Measurements from ENCODE around the gene PRIM1.
"Not testable (repeated sequence)": the region's sequence is repeated elsewhere in the genome, so short reads cannot be mapped to it uniquely, and the experiment has no call there.

Gene PRIM1

DNA sequence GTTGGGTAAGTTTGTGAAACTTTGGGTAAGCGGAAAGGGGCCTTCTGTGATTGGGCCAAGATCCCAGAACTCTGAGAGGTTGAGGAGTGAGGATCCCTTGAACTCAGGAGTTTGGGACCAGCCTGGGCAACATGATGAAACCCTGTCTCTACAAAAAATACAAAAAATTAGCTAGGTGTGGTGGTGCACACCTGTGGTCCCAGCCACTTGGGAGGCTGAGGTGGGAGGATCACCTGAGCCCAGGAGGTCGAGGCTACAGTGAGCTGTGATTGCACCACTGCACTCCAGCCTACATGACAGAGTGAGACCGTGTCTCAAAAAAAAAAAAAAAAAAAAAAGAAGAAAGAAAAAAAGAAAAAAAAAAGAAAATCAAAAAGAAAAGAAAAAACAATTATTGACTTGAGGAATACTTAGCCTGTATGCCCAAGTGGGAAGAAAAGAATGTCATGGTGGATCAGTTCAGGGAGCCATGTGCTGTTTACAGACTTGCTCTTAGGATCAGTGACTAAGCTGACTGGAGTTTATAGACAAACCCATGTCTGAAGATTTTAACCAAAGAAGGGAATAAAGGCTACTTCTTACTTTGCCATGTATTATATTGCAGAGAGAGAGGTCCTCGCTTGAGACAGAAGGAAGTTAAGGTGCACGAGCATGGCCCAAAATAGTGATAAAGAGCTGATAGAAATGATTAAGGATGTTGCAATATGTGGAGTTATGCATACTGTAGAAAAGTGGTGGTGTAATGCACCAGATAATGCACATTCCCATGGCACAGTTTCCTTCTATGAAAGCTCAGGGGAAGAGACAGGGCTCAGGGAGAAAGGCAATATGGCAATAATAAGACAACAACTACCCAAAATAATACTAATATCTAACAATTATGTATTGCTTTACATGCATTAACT is 11.9 kb upstream of the PRIM1 start:
- TF ChIP-seq TAF1 (IDR thresholded peaks at IDR 0.05; ENCODE audit: low read depth, low read length) = no peak
- TF ChIP-seq SPI1 (IDR thresholded peaks at IDR 0.05; ENCODE audit: low read depth, low read length) = no peak
- TF ChIP-seq POLR2AphosphoS5 (IDR thresholded peaks at IDR 0.05; ENCODE audit: low read depth, low read length) = no peak
- no peak for TF ChIP-seq POLR2A (IDR thresholded peaks at IDR 0.05; ENCODE audit: low read depth, low read length)
- no peak for TF ChIP-seq PAX5 (IDR thresholded peaks at IDR 0.05; ENCODE audit: insufficient read depth, low read length, severe bottlenecking)
- no peak for TF ChIP-seq POU2F2 (IDR thresholded peaks at IDR 0.05; ENCODE audit: low read depth, low read length)
- DNase-seq (ENCODE audit: insufficient read length, low spot score) (no peak), FAIRE-seq (no peak)

DNA sequence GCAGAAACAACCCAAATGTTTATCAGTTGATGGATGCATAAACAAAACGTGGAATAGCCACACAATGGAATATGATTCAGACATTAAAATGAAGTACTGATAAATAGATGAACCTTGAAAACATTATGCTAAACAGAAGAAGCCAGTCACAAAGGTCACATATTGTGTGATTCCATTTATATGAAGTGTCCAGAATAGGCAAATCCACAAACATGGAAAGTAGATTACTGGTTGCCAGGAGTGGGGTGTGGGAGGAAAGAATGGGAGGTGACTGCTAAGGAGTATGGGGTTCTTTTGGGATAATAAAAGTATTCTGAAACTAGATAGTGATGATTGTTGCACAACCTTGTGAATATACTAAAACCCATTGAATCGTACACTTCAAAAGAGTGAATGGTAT is 9.7 kb upstream of the PRIM1 start:
- no peak for TF ChIP-seq POLR2A (IDR thresholded peaks at IDR 0.05; ENCODE audit: low read depth, low read length)
- TF ChIP-seq PAX5 (IDR thresholded peaks at IDR 0.05; ENCODE audit: insufficient read depth, low read length, severe bottlenecking) = no peak
- TF ChIP-seq POLR2AphosphoS5 (IDR thresholded peaks at IDR 0.05; ENCODE audit: low read depth, low read length) = no peak
- no peak for TF ChIP-seq POU2F2 (IDR thresholded peaks at IDR 0.05; ENCODE audit: low read depth, low read length)
- TF ChIP-seq SPI1 (IDR thresholded peaks at IDR 0.05; ENCODE audit: low read depth, low read length) = no peak
- no peak for TF ChIP-seq TAF1 (IDR thresholded peaks at IDR 0.05; ENCODE audit: low read depth, low read length)
- FAIRE-seq (no peak), DNase-seq (ENCODE audit: insufficient read length, low spot score) (no peak)

- no peak for DNase-seq (ENCODE audit: insufficient read length, low spot score)
- FAIRE-seq = no peak
- TF ChIP-seq SPI1 (IDR thresholded peaks at IDR 0.05; ENCODE audit: low read depth, low read length) (no peak), PAX5 (IDR thresholded peaks at IDR 0.05; ENCODE audit: insufficient read depth, low read length, severe bottlenecking) (no peak), POU2F2 (IDR thresholded peaks at IDR 0.05; ENCODE audit: low read depth, low read length) (no peak), POLR2A (IDR thresholded peaks at IDR 0.05; ENCODE audit: low read depth, low read length) (no peak), TAF1 (IDR thresholded peaks at IDR 0.05; ENCODE audit: low read depth, low read length) (no peak), POLR2AphosphoS5 (IDR thresholded peaks at IDR 0.05; ENCODE audit: low read depth, low read length) (no peak)
Observed at GRCh38 chr12:56760460-56760859, 8.3 kb upstream of the PRIM1 start.

DNA sequence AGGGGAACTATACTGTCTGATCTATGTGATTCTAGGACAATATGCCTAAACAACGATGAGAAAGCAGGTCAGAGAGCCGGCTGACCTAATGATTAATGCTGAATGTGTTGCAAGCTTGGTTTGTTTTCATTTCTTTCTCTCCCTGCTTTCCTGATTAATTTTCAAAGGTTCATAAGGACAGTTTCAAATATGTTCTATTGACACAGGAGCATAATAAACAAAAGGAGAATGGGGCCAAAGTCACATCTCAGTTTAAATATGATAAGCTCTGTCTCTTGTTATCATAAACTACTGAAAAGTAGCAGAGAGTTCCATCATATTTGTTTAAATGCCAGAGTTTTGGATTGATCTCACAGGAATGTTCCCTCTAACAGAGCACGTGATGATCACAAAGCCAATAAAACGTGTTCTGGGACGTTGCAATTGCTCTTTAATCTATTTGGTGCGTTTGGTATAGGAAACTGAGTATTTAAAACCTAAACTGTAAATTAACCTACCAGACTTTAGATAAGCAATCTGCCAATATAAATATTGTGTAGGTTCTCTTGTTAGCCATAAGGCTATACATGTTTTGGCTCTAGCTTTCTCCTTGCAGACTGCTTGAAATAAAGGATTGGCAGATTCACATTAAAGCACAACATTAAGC is 7.3 kb upstream of the PRIM1 start:
- DNase-seq (ENCODE audit: insufficient read length, low spot score) (no peak), FAIRE-seq (no peak)
- no peak for TF ChIP-seq TAF1 (IDR thresholded peaks at IDR 0.05; ENCODE audit: low read depth, low read length)

DNA sequence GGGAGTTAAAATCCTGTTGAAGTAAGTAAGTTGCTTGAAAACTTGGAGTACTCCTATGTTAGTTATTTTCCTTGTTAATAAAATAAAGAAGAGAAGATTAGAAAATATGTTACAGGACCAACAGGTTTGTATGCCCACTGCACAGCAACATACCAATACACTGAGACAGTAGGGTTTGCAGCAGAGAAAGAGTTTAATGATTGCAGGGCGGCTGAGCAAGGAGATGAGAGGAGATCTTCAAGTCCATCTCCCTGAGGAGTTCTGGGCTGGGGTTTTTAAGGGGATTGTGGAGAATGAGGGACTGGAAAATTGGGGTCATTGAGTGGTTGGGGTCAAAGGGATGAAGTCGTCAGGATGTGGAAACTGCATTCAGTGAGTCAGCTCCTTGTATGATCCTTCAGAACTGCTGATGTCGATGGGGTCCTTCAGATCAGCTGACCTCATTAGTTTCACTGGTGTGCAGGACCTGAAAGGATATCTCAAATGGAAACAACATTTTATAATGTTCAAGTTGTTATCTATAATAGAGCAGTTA is 6.7 kb upstream of the PRIM1 start:
- TF ChIP-seq POLR2A (IDR thresholded peaks at IDR 0.05; ENCODE audit: low read depth, low read length) (no peak), PAX5 (IDR thresholded peaks at IDR 0.05; ENCODE audit: insufficient read depth, low read length, severe bottlenecking) (no peak)
- no peak for FAIRE-seq

GRCh38 chr12:56757971-56758370 is 5.8 kb upstream of the PRIM1 start:
- not testable (repeated sequence) for FAIRE-seq; DNase-seq (ENCODE audit: insufficient read length, low spot score)

More for the DNA sequence above, 6.7 kb upstream of the PRIM1 start:
- no peak for DNase-seq (ENCODE audit: insufficient read length, low spot score)

GRCh38 chr12:56753566-56753965 is 1.4 kb upstream of the PRIM1 start:
- FAIRE-seq (no peak), DNase-seq (ENCODE audit: insufficient read length, low spot score) (no peak)
- TF ChIP-seq POLR2AphosphoS5 (IDR thresholded peaks at IDR 0.05; ENCODE audit: low read depth, low read length) (no peak), SPI1 (IDR thresholded peaks at IDR 0.05; ENCODE audit: low read depth, low read length) (no peak), TAF1 (IDR thresholded peaks at IDR 0.05; ENCODE audit: low read depth, low read length) (no peak), POLR2A (IDR thresholded peaks at IDR 0.05; ENCODE audit: low read depth, low read length) (no peak), POU2F2 (IDR thresholded peaks at IDR 0.05; ENCODE audit: low read depth, low read length) (no peak), PAX5 (IDR thresholded peaks at IDR 0.05; ENCODE audit: insufficient read depth, low read length, severe bottlenecking) (no peak)

DNA sequence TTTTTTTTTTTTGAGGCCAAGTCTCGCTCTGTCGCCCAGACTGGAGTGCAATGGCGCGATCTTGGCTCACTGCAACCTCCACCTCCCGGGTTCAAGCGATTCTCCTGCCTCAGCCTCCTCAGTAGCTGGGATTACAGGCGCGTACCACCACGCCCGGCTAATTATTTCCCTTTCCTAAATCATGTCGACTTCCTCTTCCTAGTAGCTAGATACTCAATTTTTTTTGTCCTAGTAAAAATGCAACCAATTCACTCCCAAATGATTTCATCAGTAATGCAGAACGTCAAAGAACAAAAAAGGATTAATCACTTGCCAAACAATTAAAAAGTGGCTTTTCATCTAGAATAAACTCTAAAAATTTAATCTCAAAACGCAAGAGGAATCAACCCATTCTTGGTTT is 1.5 kb downstream of the PRIM1 start:
- FAIRE-seq; DNase-seq (ENCODE audit: insufficient read length, low spot score): not testable (repeated sequence)

DNA sequence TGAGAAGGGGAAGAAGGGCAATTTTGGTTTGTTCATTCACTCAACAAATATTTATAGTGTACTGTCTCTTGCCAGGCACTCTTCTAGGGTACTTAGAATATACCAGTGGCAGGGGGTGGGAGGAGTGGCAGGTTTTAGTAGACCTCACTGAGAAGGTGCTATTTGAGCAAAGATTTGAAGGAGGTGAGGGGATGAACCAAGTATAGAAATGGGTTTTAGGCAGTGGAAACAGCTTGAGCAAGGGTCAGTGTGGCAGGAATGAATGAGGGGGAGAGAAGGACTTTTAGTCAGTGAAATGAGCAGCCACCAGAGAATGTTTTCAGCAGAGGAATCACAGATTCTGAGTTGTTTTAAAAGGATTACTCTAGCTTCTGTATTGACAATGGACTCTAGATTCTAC is 2.3 kb downstream of the PRIM1 start:
- DNase-seq (ENCODE audit: insufficient read length, low spot score) = no peak
- FAIRE-seq = peak; percentile 60
- TF ChIP-seq PAX5 (IDR thresholded peaks at IDR 0.05; ENCODE audit: insufficient read depth, low read length, severe bottlenecking) (no peak), POLR2A (IDR thresholded peaks at IDR 0.05; ENCODE audit: low read depth, low read length) (no peak)

GRCh38 chr12:56749359-56749758 is 2.8 kb downstream of the PRIM1 start:
- no peak for TF ChIP-seq POU2F2 (IDR thresholded peaks at IDR 0.05; ENCODE audit: low read depth, low read length)
- no peak for TF ChIP-seq SPI1 (IDR thresholded peaks at IDR 0.05; ENCODE audit: low read depth, low read length)
- no peak for TF ChIP-seq POLR2A (IDR thresholded peaks at IDR 0.05; ENCODE audit: low read depth, low read length)
- TF ChIP-seq TAF1 (IDR thresholded peaks at IDR 0.05; ENCODE audit: low read depth, low read length) = no peak
- no peak for TF ChIP-seq PAX5 (IDR thresholded peaks at IDR 0.05; ENCODE audit: insufficient read depth, low read length, severe bottlenecking)
- no peak for TF ChIP-seq POLR2AphosphoS5 (IDR thresholded peaks at IDR 0.05; ENCODE audit: low read depth, low read length)
- FAIRE-seq = no peak
- no peak for DNase-seq (ENCODE audit: insufficient read length, low spot score)
